HEK293 (cell line): ENCODE data around the gene INSM2.

Source experiments
- CTCF ChIA-PET: fragments of 350-600 bp; formaldehyde crosslinking; extraction: SDS; loops from one replicate; lab custom pipeline; 2021; ENCODE audit warnings: antibody characterized with exemption; lab: Yijun Ruan, JAX
- POLR2A ChIA-PET: fragments of 300-600 bp; formaldehyde crosslinking; extraction: SDS; loops from one replicate; lab custom pipeline; 2020; ENCODE audit warnings: antibody characterized with exemption, inconsistent platforms; lab: Yijun Ruan, JAX
- H3K27ac ChIP-seq: fragments of 200-500 bp; sonication (Bioruptor generic); 2 replicates; pipeline ENCODE4 v1.5.1; 2014; ENCODE audit warnings: low read depth, low read length, control low read depth, inconsistent platforms; ENCODE audit errors: extremely low read depth
- H3K36me3 ChIP-seq, 2 experiments: fragments of 200-500 bp in 1 of 2; sonication (Bioruptor generic) in 1 of 2; 1 replicate in 1 of 2; 2 replicates in 1 of 2; pipeline ENCODE4 v1.5.1; 2014 to 2017; ENCODE audit warnings: inconsistent platforms in 2 of 2, low read length in 2 of 2; ENCODE audit not compliant: control insufficient read depth in 2 of 2, insufficient read depth in 1 of 2
- H3K4me1 ChIP-seq: fragments of 200-500 bp; sonication (Bioruptor generic); 2 replicates; pipeline ENCODE4 v1.5.1; 2014; ENCODE audit warnings: mild to moderate bottlenecking, low read length, inconsistent platforms; ENCODE audit not compliant: control insufficient read depth, insufficient read depth
- H3K4me3 ChIP-seq: 2 replicates; pipeline ENCODE4 v1.5.1; 2011; ENCODE audit warnings: low read depth, mild to moderate bottlenecking, control low read depth, low read length, moderate library complexity
- H3K9me3 ChIP-seq: fragments of 200-500 bp; sonication (Bioruptor generic); 2 replicates; pipeline ENCODE4 v1.5.1; 2014; ENCODE audit warnings: low read depth, low read length, inconsistent platforms; ENCODE audit not compliant: control insufficient read depth, insufficient read depth
- AEBP2 ChIP-seq: fragments of 450-650 bp; formaldehyde crosslinking; IDR thresholded peaks from 2 replicates; pipeline ENCODE4 v1.5.1; 2016; ENCODE audit warnings: missing biosample characterization, missing genetic modification characterization, borderline replicate concordance
- EGR2 ChIP-seq: fragments of 450-650 bp; formaldehyde crosslinking; IDR thresholded peaks from 2 replicates; pipeline ENCODE4 v1.5.1; 2016; ENCODE audit warnings: low read depth, missing biosample characterization, missing genetic modification characterization
- GLI2 ChIP-seq: fragments of 450-650 bp; formaldehyde crosslinking; IDR thresholded peaks from 2 replicates; pipeline ENCODE4; 2017; ENCODE audit warnings: missing biosample characterization, missing genetic modification characterization, low read depth, borderline replicate concordance
- GLIS1 ChIP-seq: fragments of 450-650 bp; formaldehyde crosslinking; IDR thresholded peaks from 2 replicates; pipeline ENCODE4 v1.5.1; 2016; ENCODE audit warnings: missing biosample characterization, missing genetic modification characterization
- HOXA7 ChIP-seq: sonication (generic); formaldehyde crosslinking; IDR thresholded peaks from 2 replicates; pipeline ENCODE4 v1.8.1; 2022; ENCODE audit warnings: missing genetic modification reagents, borderline replicate concordance
- REST ChIP-seq: fragments of 450-650 bp; formaldehyde crosslinking; IDR thresholded peaks from 2 replicates; pipeline ENCODE4 v1.5.1; 2016; ENCODE audit warnings: missing biosample characterization, missing genetic modification characterization
- SP7 ChIP-seq: fragments of 450-650 bp; formaldehyde crosslinking; IDR thresholded peaks from 2 replicates; pipeline ENCODE4 v1.5.1; 2016; ENCODE audit warnings: missing biosample characterization, missing genetic modification characterization
- ZFP69B ChIP-seq: fragments of 450-650 bp; formaldehyde crosslinking; IDR thresholded peaks from 2 replicates; pipeline ENCODE4 v1.5.1; 2016; ENCODE audit warnings: missing biosample characterization, missing genetic modification characterization
- ZNF132 ChIP-seq: fragments of 450-650 bp; formaldehyde crosslinking; IDR thresholded peaks from 2 replicates; pipeline ENCODE4 v1.5.1; 2017; ENCODE audit warnings: missing biosample characterization, missing genetic modification characterization, borderline replicate concordance
- ZNF146 ChIP-seq: fragments of 450-650 bp; formaldehyde crosslinking; IDR thresholded peaks from 2 replicates; pipeline ENCODE4 v1.5.1; 2016; ENCODE audit warnings: missing biosample characterization, missing genetic modification characterization
- ZNF169 ChIP-seq: fragments of 450-650 bp; formaldehyde crosslinking; IDR thresholded peaks from 2 replicates; pipeline ENCODE4 v1.5.1; 2016; ENCODE audit warnings: missing biosample characterization, missing genetic modification characterization
- ZNF274 ChIP-seq, 2 experiments: fragments of 200-500 bp in 1 of 2; fragments of 450-650 bp in 1 of 2; sonication (Bioruptor generic) in 1 of 2; formaldehyde crosslinking in 1 of 2; IDR thresholded peaks; 2 replicates each; pipeline versions ENCODE4 v1.5.1 to v1.6.1; 2014 to 2016; ENCODE audit warnings: borderline replicate concordance in 1 of 2, inconsistent platforms in 1 of 2, low read length in 1 of 2, missing biosample characterization in 1 of 2, missing genetic modification characterization in 1 of 2
- ZNF335 ChIP-seq: fragments of 450-650 bp; formaldehyde crosslinking; conservative IDR thresholded peaks from 2 replicates; pipeline ENCODE4 v1.5.1; 2016; ENCODE audit warnings: missing biosample characterization, missing genetic modification characterization
- ZNF350 ChIP-seq: fragments of 450-650 bp; formaldehyde crosslinking; IDR thresholded peaks from 2 replicates; pipeline ENCODE4 v1.5.0; 2017; ENCODE audit warnings: missing biosample characterization, mild to moderate bottlenecking, missing genetic modification characterization
- ZNF394 ChIP-seq: fragments of 450-650 bp; formaldehyde crosslinking; IDR thresholded peaks from 2 replicates; pipeline ENCODE4 v1.5.1; 2016; ENCODE audit warnings: missing biosample characterization, missing genetic modification characterization, mild to moderate bottlenecking, moderate library complexity, borderline replicate concordance
- ZNF398 ChIP-seq: fragments of 450-650 bp; formaldehyde crosslinking; IDR thresholded peaks from 2 replicates; pipeline ENCODE4 v1.5.1; 2017; ENCODE audit warnings: missing biosample characterization, missing genetic modification characterization
- ZNF416 ChIP-seq: fragments of 450-650 bp; formaldehyde crosslinking; IDR thresholded peaks from 2 replicates; pipeline ENCODE4 v1.5.1; 2016; ENCODE audit warnings: missing biosample characterization, missing genetic modification characterization
- ZNF513 ChIP-seq: fragments of 450-650 bp; IDR thresholded peaks from 2 replicates; pipeline ENCODE4 v1.5.1; 2018; ENCODE audit warnings: missing biosample characterization, missing genetic modification characterization
- ZNF521 ChIP-seq: fragments of 450-650 bp; formaldehyde crosslinking; IDR thresholded peaks from 2 replicates; pipeline ENCODE4 v1.5.1; 2017; ENCODE audit warnings: missing biosample characterization, mild to moderate bottlenecking, missing genetic modification characterization
- ZNF629 ChIP-seq: fragments of 450-650 bp; formaldehyde crosslinking; IDR thresholded peaks from 2 replicates; pipeline ENCODE4 v1.5.1; 2017; ENCODE audit warnings: missing biosample characterization, missing genetic modification characterization
- ZNF747 ChIP-seq: fragments of 450-650 bp; formaldehyde crosslinking; IDR thresholded peaks from 2 replicates; pipeline ENCODE4 v1.5.1; 2016; ENCODE audit warnings: missing biosample characterization, missing genetic modification characterization
- ZNF785 ChIP-seq: fragments of 450-650 bp; formaldehyde crosslinking; IDR thresholded peaks from 2 replicates; pipeline ENCODE4 v1.5.1; 2016; ENCODE audit warnings: missing biosample characterization, missing genetic modification characterization
- ZNF830 ChIP-seq: fragments of 450-650 bp; IDR thresholded peaks from 2 replicates; pipeline ENCODE4 v1.5.0; 2018; ENCODE audit warnings: missing biosample characterization, missing genetic modification characterization, low read depth, mild to moderate bottlenecking, moderate library complexity
- ZNF843 ChIP-seq: fragments of 450-650 bp; formaldehyde crosslinking; IDR thresholded peaks from 2 replicates; pipeline ENCODE4 v1.5.1; 2016; ENCODE audit warnings: missing biosample characterization, missing genetic modification characterization
- ZSCAN18 ChIP-seq: fragments of 450-650 bp; formaldehyde crosslinking; IDR thresholded peaks from 2 replicates; pipeline ENCODE4 v1.5.1; 2016; ENCODE audit warnings: missing biosample characterization, missing genetic modification characterization
- ZSCAN30 ChIP-seq: fragments of 450-650 bp; IDR thresholded peaks from 2 replicates; pipeline ENCODE4 v1.5.1; 2018; ENCODE audit warnings: missing biosample characterization, mild to moderate bottlenecking, missing genetic modification characterization, moderate library complexity
- ZSCAN4 ChIP-seq: fragments of 450-650 bp; formaldehyde crosslinking; IDR thresholded peaks from 2 replicates; pipeline ENCODE4 v1.5.1; 2017; ENCODE audit warnings: missing biosample characterization, missing genetic modification characterization

The INSM2 gene

GRCh38 chr14:35534873-35535482 lies 1.0 kb downstream of the INSM2 start:
- H3K4me1 ChIP-seq, result peaks cover 4% of the 10 kb centered on the region; the same call in 1 of the 2 replicates
- H3K36me3 ChIP-seq, result no peaks in the 10 kb centered on the region; a peak in 1 of 3 replicates
- ChIA-PET CTCF (no interaction called here), POLR2A (no interaction called here)
- no peaks in the 10 kb centered on the region for H3K9me3 ChIP-seq
- H3K4me3 ChIP-seq, result peak overlapping the region; percentile 50
- H3K27ac ChIP-seq, result no peak overlapping the region
- no peak for TF ChIP-seq ZSCAN18 (tag by site-specific recombination)
- TF ChIP-seq ZNF335, result no peak
- TF ChIP-seq ZNF629 (tag by site-specific recombination), result 0 out of 2 replicates have a peak, but pooled peaks have one; percentile 35
- no peak for TF ChIP-seq EGR2 (tag by site-specific recombination)
- no peak for TF ChIP-seq ZNF146 (tag by site-specific recombination)
- TF ChIP-seq ZNF350, result no peak
- no peak for TF ChIP-seq ZNF132 (tag by site-specific recombination)
- TF ChIP-seq GLIS1 (tag by site-specific recombination), result no peak; the same call in 1 of the 2 replicates
- TF ChIP-seq ZNF169 (tag by site-specific recombination), result no peak
- TF ChIP-seq ZNF274 (IDR thresholded peaks at IDR 0.05; ENCODE audit: low read length), result no peak
- TF ChIP-seq ZNF274 (tag by site-specific recombination; IDR thresholded peaks at IDR 0.05; ENCODE audit: borderline replicate concordance), result no peak
- TF ChIP-seq ZNF830 (tag by site-specific recombination), result no peak
- 0 out of 2 replicates have a peak, but pooled peaks have one; percentile 21 for TF ChIP-seq SP7 (tag by site-specific recombination)
- no peak for TF ChIP-seq ZSCAN30 (tag by site-specific recombination)
- TF ChIP-seq GLI2, result no peak
- TF ChIP-seq AEBP2 (tag by site-specific recombination), result no peak
- TF ChIP-seq ZNF843 (tag by site-specific recombination), result no peak
- peak; percentile 93 for TF ChIP-seq HOXA7 (CRISPR knock-in tag)
- no peak for TF ChIP-seq ZSCAN4 (tag by site-specific recombination)
- TF ChIP-seq ZNF513, result no peak
- no peak for TF ChIP-seq ZNF416 (tag by site-specific recombination)
- TF ChIP-seq ZNF398, result no peak
- TF ChIP-seq ZFP69B (tag by site-specific recombination), result peak; percentile 32; the same call in 1 of the 2 replicates
- TF ChIP-seq REST (tag by site-specific recombination), result peak; percentile 100
- TF ChIP-seq ZNF521, result no peak
- no peak for TF ChIP-seq ZNF785
- TF ChIP-seq ZNF747 (tag by site-specific recombination), result no peak
- TF ChIP-seq ZNF394, result peak; percentile 54; the same call in 1 of the 2 replicates
